GM18520 (cell line): ENCODE data around the gene SDS.
"Not testable (repeated sequence)": the region's sequence is repeated elsewhere in the genome, so short reads cannot be mapped to it uniquely, and the experiment has no call there.

ENCODE experiments used
- ATAC-seq: cut with Tn5 transposase; IDR thresholded peaks from one replicate; pipeline ENCODE4 v1.9.1; 2021; ENCODE audit not compliant: unreplicated experiment

The SDS gene

GRCh38 chr12:113381220-113381619, 22.5 kb downstream of the SDS start:
- no peak for ATAC-seq

- no peak for ATAC-seq
These were observed 25.4 kb downstream of the SDS start for GRCh38 chr12:113378291-113378690.

GRCh38 chr12:113374823-113375428, 28.8 kb downstream of the SDS start:
- ATAC-seq: no peak

GRCh38 chr12:113373969-113374368, 29.7 kb downstream of the SDS start:
- no peak for ATAC-seq

GRCh38 chr12:113373440-113373839, 30.2 kb downstream of the SDS start:
- no peak for ATAC-seq

- no peak for ATAC-seq
These were observed 31.3 kb downstream of the SDS start for GRCh38 chr12:113372371-113372770.

GRCh38 chr12:113371808-113372207, 31.9 kb downstream of the SDS start:
- no peak for ATAC-seq

GRCh38 chr12:113370923-113371682, 32.6 kb downstream of the SDS start:
- no peak for ATAC-seq

- no peak for ATAC-seq
These were observed 34.2 kb downstream of the SDS start for GRCh38 chr12:113369391-113369985.

GRCh38 chr12:113368331-113368730, 35.4 kb downstream of the SDS start:
- no peak for ATAC-seq

GRCh38 chr12:113366827-113367226, 36.9 kb downstream of the SDS start:
- no peak for ATAC-seq

GRCh38 chr12:113365639-113366395, 37.9 kb downstream of the SDS start:
- ATAC-seq: no peak

GRCh38 chr12:113364698-113365097, 39.0 kb downstream of the SDS start:
- no peak for ATAC-seq

GRCh38 chr12:113361574-113362370, 41.9 kb downstream of the SDS start:
- no peak for ATAC-seq

GRCh38 chr12:113359939-113360748, 43.5 kb downstream of the SDS start:
- ATAC-seq: no peak

GRCh38 chr12:113359133-113359938, 44.4 kb downstream of the SDS start:
- no peak for ATAC-seq

- peak; percentile 83 for ATAC-seq
These were observed 45.1 kb downstream of the SDS start, which contains the start of gene PLBD2 for GRCh38 chr12:113358381-113359132. Gene PLBD2, plus strand, starts transcription at chr12:113358587. Its CDS starts 14 bp downstream, at chr12:113358601.

- ATAC-seq: not testable (repeated sequence)
These were observed 49.5 kb downstream of the SDS start for GRCh38 chr12:113354192-113354591.
